MV-4-11 (cell line): ENCODE results near the gene LAMA2.
"Not testable (repeated sequence)": the region's sequence is repeated elsewhere in the genome, so short reads cannot be mapped to it uniquely, and the experiment has no call there.

Experiments used
- DNase-seq: peaks from one replicate; lab custom pipeline; 2025; lab: John Stamatoyannopoulos, UW

LAMA2 gene

GRCh38 chr6:129006724-129007514 lies 124.0 kb downstream of the LAMA2 start:
- no peak for DNase-seq

- DNase-seq: no peak
These were observed 124.9 kb downstream of the LAMA2 start for GRCh38 chr6:129007701-129008373.

GRCh38 chr6:129008591-129008990 lies 125.7 kb downstream of the LAMA2 start:
- DNase-seq: no peak

- no peak for DNase-seq
These were observed 126.9 kb downstream of the LAMA2 start for GRCh38 chr6:129009851-129010250.

- no peak for DNase-seq
These were observed 131.4 kb downstream of the LAMA2 start for GRCh38 chr6:129014302-129014701.

- no peak for DNase-seq
These were observed 132.8 kb downstream of the LAMA2 start for GRCh38 chr6:129015721-129016120.

- no peak for DNase-seq
These were observed 133.9 kb downstream of the LAMA2 start for GRCh38 chr6:129016844-129017243.

- DNase-seq: no peak
These were observed 139.1 kb downstream of the LAMA2 start for GRCh38 chr6:129022011-129022553.

GRCh38 chr6:129026601-129027000 lies 143.7 kb downstream of the LAMA2 start:
- no peak for DNase-seq

- no peak for DNase-seq
These were observed 146.8 kb downstream of the LAMA2 start for GRCh38 chr6:129029778-129030177.

- no peak for DNase-seq
These were observed 147.3 kb downstream of the LAMA2 start for GRCh38 chr6:129030215-129030614.

- DNase-seq: no peak
These were observed 148.2 kb downstream of the LAMA2 start for GRCh38 chr6:129031051-129031599.

GRCh38 chr6:129032602-129033001 lies 149.7 kb downstream of the LAMA2 start:
- no peak for DNase-seq

GRCh38 chr6:129033180-129033579 lies 150.2 kb downstream of the LAMA2 start:
- no peak for DNase-seq

GRCh38 chr6:129033581-129033980 lies 150.6 kb downstream of the LAMA2 start:
- DNase-seq: no peak

- no peak for DNase-seq
These were observed 158.6 kb downstream of the LAMA2 start for GRCh38 chr6:129041563-129041962.

GRCh38 chr6:129046526-129046925 lies 163.6 kb downstream of the LAMA2 start:
- no peak for DNase-seq

- DNase-seq: no peak
These were observed 164.9 kb downstream of the LAMA2 start for GRCh38 chr6:129047834-129048233.

GRCh38 chr6:129050086-129050485 lies 167.1 kb downstream of the LAMA2 start:
- DNase-seq: no peak

- DNase-seq: not testable (repeated sequence)
These were observed 170.2 kb downstream of the LAMA2 start for GRCh38 chr6:129053143-129053542.

- no peak for DNase-seq
These were observed 172.9 kb downstream of the LAMA2 start for GRCh38 chr6:129055796-129056195.

GRCh38 chr6:129059650-129060049 lies 176.7 kb downstream of the LAMA2 start:
- no peak for DNase-seq

- DNase-seq: no peak
These were observed 186.1 kb downstream of the LAMA2 start for GRCh38 chr6:129069006-129069405.
